Measurements from ENCODE around the gene IL21R.
"Not testable (repeated sequence)": the region's sequence is repeated elsewhere in the genome, so short reads cannot be mapped to it uniquely, and the experiment has no call there.

Gene IL21R

DNA sequence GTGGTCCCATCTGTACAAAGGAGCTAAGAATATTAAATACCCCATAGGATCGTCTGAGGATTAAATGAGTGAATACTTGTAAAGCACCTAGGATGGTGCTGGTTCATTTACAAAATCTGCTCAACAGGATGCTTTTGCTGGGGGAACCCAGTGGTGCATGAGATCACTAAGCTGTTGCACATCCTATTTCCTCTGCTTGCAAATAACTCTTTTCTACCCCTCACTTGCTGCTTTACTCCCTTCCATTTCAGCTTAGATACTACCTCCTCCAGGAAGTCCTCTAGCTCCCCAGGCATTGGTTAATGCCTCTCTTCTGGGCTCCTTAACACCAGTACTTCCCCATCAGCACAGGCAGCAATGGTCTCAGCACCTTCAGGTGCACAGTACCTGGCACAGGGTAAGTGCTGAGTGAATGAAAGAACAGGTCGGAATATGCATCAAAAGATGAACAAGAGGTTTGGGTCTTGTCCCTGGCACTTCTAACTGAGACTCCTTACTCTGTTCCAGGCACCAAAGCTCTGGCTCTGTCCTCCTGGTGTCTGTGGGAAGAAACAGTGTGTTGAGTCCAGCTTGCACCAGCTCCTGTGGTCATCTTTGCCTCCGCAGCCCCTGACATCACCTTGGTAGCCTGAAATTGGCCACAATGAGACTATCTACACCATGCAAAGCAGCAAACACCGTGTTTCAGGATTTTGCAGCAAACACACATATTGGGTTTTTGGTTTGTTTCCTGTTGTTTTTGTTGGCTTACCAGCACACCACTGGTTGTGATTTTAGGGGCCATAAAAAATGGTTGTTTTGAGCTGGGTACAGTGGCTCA lies 24.1 kb upstream of the IL21R start:
- no peak for DNase-seq

DNA sequence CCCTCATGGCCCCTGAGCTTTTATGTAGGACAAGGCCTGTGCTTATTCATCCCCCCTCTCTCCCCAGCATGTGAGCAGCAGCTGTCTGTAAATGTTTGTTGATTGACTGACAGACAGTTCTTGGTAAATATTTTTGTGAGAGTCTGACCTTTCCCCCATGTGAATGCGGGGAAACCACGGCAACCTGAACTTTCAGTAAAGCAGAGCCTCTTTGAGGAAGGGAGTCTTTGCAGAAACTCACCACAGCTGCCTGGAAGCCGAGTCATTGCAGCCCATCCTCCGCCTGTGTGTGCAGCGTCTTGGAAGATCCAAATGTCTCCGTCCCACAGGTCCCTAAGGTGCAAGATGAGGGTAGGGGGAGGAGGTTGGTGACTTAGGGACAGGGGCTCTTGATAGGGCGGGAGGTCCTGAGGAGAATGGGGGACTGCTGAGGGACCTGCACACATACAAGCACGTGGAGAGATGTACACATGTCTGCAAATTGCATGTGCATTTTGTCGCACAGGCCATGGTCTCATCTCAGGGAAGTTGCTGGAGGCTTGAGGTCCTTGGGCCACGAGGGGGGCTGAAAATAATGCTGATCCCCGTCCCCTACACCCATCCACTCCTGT lies 23.0 kb upstream of the IL21R start:
- DNase-seq, result no peak

GRCh38 chr16:27379919-27380318 lies 22.1 kb upstream of the IL21R start:
- DNase-seq, result no peak

DNA sequence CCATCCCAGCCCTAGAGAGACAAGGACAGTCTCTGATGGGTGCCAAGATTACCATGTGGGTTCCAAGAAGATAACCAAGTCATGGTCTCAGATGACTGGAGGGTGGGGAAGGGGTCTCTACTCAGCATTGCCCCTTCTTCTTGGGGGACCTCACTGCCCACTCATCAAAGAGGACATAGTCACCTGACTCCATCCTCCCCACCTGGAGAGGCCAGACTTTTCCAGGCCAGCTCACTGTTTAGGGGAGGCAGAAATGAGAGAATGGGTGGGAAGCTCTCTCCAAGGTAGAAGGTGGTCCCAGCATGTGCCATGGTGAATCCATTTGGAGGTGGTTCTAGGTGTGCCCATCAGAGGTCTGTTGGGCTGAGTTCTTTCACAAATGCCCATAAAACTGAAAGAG lies 20.7 kb upstream of the IL21R start:
- no peak for DNase-seq

GRCh38 chr16:27381974-27382855 lies 19.8 kb upstream of the IL21R start:
- DNase-seq, result no peak

DNA sequence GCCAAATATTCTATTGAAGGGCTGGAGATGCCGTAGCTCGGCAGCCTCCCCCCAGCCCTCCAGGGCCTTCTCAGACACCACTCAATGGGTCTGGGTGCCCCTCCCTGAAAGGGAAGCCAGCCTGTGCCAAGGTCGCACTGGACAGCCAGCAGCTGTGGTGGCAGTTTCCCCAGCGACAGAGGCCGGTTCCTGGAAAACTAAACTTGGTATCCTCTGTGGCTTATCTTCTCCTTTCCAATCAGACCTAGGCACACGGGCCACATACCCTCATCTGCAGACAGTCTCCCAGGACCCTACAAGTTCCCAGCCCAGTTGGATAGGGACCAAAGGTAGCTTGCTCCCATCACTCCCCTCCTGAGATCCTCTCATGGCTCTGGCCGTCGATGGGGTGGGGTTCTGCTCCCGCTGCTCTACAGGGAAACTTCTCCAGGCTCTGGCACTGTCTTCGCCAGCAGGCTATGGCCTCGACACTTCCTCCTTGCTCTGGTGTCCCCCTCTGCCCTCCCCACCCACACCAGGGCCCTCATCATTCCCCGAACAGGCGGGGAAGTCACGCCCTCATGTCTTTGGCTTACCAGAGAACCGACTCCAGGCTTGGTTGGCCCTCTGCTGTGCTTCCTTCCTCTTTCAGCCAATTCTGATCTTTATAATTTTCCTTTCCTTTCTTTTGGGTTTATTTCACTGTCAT lies 18.3 kb upstream of the IL21R start:
- no peak for DNase-seq

- no peak for DNase-seq
Measured at GRCh38 chr16:27384425-27384824, 17.5 kb upstream of the IL21R start.

DNA sequence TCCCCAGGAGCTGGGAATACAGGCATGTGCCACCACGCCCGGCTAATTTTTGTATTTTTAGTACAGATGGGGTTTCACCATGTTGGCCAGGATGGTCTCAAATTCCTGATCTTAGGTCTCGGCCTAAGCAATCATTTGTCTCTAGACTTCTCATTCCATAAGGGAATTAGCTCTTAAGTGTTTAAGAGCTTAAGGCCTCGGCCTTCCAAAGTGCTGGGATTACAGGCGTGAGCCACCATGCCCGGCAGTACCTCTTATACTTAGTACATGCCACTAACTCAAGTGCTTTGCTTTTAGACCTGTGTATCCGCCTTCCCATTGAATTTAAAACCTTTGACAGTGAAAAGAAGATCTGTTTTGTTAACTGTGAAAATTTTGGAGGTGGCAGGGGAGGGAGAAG lies 16.6 kb upstream of the IL21R start:
- DNase-seq, result no peak

GRCh38 chr16:27386674-27387073 lies 15.3 kb upstream of the IL21R start:
- no peak for DNase-seq

DNA sequence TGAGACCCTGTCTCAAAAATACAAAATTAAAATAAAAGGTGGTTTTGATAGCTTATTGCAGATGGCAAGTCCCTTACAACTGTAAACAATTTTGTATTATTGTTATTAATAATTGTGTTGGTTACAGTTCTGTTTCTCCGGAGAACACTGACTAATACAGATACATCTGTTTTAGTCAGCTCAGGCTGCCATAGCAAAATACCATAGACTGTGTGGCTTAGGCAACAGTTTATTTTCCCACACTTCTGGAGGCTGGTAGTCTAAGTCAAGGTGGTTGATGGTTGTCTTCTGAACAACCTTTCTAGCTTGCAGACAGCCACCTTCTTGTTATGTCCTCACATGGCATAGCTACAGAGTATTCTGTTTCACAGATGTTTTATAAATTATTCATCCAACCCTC lies 14.2 kb upstream of the IL21R start:
- no peak for DNase-seq

GRCh38 chr16:27389272-27389961 lies 12.6 kb upstream of the IL21R start:
- no peak for DNase-seq

GRCh38 chr16:27390151-27390550 lies 11.8 kb upstream of the IL21R start:
- DNase-seq, result no peak

DNA sequence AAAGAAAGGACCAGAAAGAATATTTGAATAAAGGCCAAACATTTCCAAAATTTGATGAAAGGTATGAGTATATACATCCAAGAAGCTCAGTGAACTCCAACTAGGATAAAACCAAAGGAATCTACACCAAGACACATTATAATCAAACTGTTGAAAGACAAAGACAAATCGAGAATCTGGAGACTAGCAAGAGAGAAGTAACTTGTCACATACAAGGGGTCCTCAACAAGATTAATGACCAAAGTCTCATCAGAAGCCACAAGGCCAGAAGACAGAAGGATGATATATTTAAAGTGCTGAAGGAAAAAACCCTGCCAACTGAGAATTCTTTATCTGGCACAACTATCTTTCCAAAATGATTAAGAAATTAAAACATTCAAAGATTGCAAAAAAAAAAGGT lies 9.3 kb upstream of the IL21R start:
- DNase-seq, result no peak

GRCh38 chr16:27394516-27394915 lies 7.5 kb upstream of the IL21R start:
- DNase-seq, result no peak

- not testable (repeated sequence) for DNase-seq
Measured at GRCh38 chr16:27398341-27398893, 3.6 kb upstream of the IL21R start.

GRCh38 chr16:27398894-27399853 lies 2.8 kb upstream of the IL21R start:
- no peak for DNase-seq

DNA sequence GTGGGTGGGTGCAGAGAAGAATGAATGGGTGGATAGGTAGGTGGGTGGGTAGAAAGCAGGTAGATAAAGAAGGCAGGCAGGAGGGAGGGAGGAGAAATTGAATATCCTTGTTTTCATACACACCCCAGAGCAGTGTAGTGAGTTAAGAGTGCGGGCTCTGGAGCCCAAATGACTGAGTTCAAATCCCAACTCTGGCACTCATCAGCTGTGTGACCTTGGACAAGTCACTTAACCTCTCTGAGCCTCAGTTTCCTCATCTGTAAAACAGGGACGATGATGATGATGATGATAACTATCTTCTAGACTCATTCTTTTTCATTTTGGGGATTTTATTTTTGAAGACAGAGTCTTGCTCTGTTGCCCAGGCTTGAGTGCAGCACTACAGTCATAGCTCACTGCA lies 2.0 kb upstream of the IL21R start:
- no peak for DNase-seq

- no peak for DNase-seq
Measured at GRCh38 chr16:27400751-27401620, 988 bp upstream of the IL21R start.

DNA sequence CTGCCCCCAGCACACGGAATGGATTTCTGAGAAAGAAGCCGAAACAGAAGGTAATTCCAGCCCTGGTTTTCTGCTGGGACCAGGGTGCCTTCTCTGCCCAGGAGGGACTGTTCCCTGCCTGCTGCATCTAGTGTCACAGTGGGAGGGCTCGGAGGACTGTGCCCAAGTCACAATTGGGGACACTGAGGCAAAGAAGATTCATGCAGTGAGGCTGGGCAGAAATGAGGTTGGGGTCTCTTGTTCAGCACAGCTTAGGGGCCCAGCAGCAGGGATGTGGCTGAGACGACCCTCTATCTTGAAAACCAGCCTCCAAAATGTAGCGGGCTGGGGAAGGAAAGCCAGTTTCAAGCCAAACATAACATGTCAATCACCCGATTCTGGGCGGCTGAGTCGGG lies 592 bp downstream of the IL21R start:
- no peak for DNase-seq

Measured in stimulated activated CD4-positive, alpha-beta T cell treated with anti-CD3 and anti-CD28 coated beads, Interleukin-12 subunit alpha, Interleukin-12 subunit beta, amount 100 ng/mL, for 4 hours (primary cell).